AG04450 (cell line): Measurements from ENCODE around the gene CEP85. TPM values are rescaled to one million over a fixed set of nuclear protein-coding genes. Genes with fewer than 3 reads are reported as not detected.

Experiments used
- CTCF ChIA-PET: fragments of 300-600, 350-600 bp; formaldehyde crosslinking; extraction: SDS; loops from one replicate; lab custom pipeline; 2022; ENCODE audit warnings: antibody characterized with exemption, inconsistent platforms; lab: Charles Lee
- POLR2A ChIA-PET: fragments of 350-600 bp; formaldehyde crosslinking; extraction: SDS; loops from one replicate; lab custom pipeline; 2021; ENCODE audit warnings: antibody characterized with exemption, inconsistent platforms; lab: Yijun Ruan, JAX
- DNase-seq: peaks from one replicate; pipeline ENCODE4 v3.0.0-alpha.2; 2011; ENCODE audit warnings: low read depth, low spot score
- H3K27ac ChIP-seq: one replicate; pipeline ENCODE4 v1.5.1; 2012; ENCODE audit warnings: low read depth, low read length, control low read depth
- H3K27me3 ChIP-seq: one replicate; pipeline ENCODE4 v1.6.0; 2012; ENCODE audit warnings: low read length; ENCODE audit not compliant: control insufficient read depth, insufficient read depth
- H3K4me3 ChIP-seq: 2 replicates; pipeline ENCODE4 v1.5.1; 2011; ENCODE audit warnings: mild to moderate bottlenecking, low read depth, low read length, control low read depth
- H3K9me3 ChIP-seq: 2 replicates; pipeline ENCODE4 v1.5.1; 2012; ENCODE audit warnings: low read length; ENCODE audit not compliant: control insufficient read depth, insufficient read depth
- polyA plus RNA-seq: library from polyadenylated mRNA; depleted of rRNA; stranded (reverse); fragments of >200 nt; gene quantifications from 2 replicates; pipeline ENCODE4 v1.2.3, GENCODE V29; 2011
- TF ChIP-seq, protein P1 (sequence below): IDR thresholded peaks from 2 replicates; pipeline ENCODE4 v1.5.1; 2011; ENCODE audit warnings: low read depth, low read length, control low read depth, inconsistent platforms

CEP85 gene
- polyA plus RNA-seq, 1 experiment, result 5.8 TPM

DNA sequence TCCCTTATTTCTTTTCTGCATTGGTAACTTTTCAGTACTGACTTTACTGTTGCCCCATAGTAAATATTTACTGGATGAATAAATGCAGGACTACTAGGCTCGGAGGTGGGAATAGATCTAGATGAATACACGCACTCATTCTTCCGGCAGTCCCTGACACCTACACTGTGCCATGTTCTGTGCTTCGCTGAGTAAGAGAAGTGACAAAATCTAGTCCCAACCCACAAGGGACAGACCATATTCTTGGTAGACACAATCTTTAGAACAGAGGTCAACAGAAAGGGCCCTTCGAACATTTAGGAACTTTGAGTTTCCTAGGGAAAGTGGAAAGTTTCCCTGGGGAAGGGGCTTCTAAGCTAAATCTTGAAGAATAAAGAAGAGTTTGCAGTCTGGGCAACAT lies 80.5 kb downstream of the CEP85 start:
- ChIA-PET CTCF (interaction anchor here (1.0 to 2.7 kb wide), 3 partner anchors 39 to 103 kb away, joined by 3 to 7 read pairs (median 5); partner anchors contain the start of gene CEP85), POLR2A (interaction anchor here (1.4 kb wide), 1 partner anchor 33 kb away, joined by 3 read pairs; no protein-coding TSS in a partner anchor)
- TF ChIP-seq, protein P1, sequence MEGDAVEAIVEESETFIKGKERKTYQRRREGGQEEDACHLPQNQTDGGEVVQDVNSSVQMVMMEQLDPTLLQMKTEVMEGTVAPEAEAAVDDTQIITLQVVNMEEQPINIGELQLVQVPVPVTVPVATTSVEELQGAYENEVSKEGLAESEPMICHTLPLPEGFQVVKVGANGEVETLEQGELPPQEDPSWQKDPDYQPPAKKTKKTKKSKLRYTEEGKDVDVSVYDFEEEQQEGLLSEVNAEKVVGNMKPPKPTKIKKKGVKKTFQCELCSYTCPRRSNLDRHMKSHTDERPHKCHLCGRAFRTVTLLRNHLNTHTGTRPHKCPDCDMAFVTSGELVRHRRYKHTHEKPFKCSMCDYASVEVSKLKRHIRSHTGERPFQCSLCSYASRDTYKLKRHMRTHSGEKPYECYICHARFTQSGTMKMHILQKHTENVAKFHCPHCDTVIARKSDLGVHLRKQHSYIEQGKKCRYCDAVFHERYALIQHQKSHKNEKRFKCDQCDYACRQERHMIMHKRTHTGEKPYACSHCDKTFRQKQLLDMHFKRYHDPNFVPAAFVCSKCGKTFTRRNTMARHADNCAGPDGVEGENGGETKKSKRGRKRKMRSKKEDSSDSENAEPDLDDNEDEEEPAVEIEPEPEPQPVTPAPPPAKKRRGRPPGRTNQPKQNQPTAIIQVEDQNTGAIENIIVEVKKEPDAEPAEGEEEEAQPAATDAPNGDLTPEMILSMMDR, result no peak
- Histone ChIP-seq H3K27ac (no peak overlapping the region), H3K4me3 (no peak overlapping the region), H3K9me3 (no peaks in the 10 kb centered on the region), H3K27me3 (peaks cover 2% of the 10 kb centered on the region)
- DNase-seq, result no peak

DNA sequence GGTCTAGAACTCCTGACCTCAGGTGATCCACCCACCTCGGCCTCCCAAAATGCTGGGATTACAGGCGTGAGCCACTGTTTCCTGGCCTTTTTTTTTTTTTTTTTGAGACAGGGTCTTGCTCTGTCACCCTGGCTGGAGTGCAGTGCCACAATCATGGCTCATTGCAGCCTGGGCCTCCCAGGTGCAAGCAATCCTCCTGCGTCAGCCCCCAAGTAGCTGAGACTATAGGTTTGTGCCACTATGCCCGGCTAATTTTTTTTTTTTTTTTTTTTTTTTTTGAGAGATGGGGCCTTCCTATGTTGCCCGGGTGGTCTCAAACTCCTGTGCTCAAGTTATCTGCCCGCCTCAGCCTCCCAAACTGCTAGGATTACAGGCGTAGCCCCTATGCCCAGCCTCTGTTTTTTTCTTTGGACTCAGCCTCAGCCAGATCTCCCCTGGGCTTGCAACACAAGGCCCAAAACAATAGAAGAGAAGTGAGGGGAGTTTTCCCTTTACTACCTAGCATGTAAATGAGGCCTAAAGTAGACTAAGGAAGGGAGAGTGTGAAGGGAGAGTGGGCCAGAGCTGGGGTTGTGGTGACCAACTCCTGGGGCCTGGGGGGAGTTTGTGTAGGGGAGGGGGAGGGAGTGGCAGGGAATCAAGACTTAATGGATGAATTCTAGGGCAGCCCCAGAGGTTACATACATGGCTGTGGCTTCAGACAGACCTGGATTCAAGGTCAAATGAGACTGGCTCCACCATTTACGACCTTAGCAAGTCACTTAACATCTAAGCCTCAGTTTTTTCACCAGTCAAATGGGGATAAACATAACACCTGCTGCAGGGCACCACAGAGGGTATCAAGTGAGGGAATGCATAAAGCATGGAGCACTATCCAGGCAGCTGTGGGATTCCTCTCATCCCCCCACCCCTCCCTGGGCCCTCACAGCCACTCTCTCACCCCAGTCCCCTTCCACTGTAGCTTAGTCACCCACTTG lies 82.2 kb downstream of the CEP85 start:
- DNase-seq, result no peak
- ChIA-PET POLR2A (interaction anchor here (1.1 kb wide), 1 partner anchor 16 kb away, joined by 4 read pairs; no protein-coding TSS in a partner anchor), CTCF (interaction anchor here (2.7 kb wide), 1 partner anchor 40 kb away, joined by 7 read pairs; no protein-coding TSS in a partner anchor)
- Histone ChIP-seq H3K4me3 (no peak overlapping the region), H3K27me3 (peaks cover 2% of the 10 kb centered on the region), H3K9me3 (no peaks in the 10 kb centered on the region), H3K27ac (no peak overlapping the region)
- TF ChIP-seq, protein P1, result no peak

DNA sequence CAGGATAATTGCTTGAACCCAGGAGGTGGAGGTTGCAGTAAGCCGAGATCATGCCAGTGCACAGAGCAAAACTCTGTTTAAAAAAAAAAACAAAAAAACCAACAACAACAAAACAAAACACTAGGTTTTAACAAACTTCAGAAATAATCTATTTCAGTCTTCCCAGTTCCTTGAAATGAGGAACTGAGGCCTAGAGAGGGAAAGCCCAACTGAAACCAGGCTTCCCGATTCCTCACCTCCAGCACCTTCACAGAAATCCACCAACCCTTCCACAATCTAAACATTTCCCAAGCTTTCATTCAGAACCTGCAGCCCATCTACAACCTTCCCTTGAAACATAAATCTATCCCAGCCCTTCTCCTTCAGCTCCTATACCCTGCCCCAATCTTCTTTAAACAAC lies 83.1 kb downstream of the CEP85 start:
- DNase-seq, result no peak
- Histone ChIP-seq H3K4me3 (no peak overlapping the region), H3K27ac (no peak overlapping the region), H3K9me3 (no peaks in the 10 kb centered on the region), H3K27me3 (no peaks in the 10 kb centered on the region)
- TF ChIP-seq, protein P1, result no peak
- CTCF ChIA-PET, result no interaction called here
- POLR2A ChIA-PET, result no interaction called here

DNA sequence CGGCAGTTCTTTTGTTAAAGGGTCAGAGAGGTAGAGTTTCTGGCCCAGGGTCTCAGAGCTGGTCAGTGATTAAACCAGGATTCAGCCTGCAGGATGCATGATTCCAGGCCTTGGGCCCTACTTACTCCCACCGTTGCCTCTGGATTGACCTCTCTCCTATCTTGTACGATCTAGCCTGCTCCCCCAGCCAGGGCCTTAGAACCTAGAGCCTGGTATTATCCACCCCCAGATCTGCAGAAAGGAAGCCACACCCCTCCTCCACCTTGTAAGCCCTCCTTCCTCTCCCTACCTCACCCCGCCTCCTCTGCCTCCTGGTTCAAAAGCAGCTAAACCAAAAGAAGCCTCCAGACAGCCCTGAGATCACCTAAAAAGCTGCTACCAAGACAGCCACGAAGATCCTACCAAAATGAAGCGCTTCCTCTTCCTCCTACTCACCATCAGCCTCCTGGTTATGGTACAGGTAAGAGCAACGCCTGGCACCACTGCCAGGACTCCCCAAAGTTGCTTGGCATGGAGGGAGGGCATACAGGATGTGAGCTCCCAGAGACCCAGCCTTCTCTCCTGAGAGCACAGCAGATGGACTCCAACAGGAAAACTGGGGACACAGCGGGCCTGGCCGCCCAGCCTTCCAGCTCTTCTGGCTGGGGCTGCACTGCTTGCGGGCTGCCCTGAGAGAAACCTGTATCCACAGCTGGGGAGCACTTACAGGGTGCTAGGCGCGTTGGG lies 83.8 kb downstream of the CEP85 start, which contains the start of gene CD52:
Gene CD52 (plus strand): TSS at position 347 of the 726 bp plus-strand sequence. CDS start 60 bp downstream, at position 407.
- ChIA-PET CTCF (interaction anchor here (5.5 kb wide), 1 partner anchor 42 kb away, joined by 62 read pairs; no protein-coding TSS in a partner anchor), POLR2A (no interaction called here)
- no peak within 1 kb of the TSS for H3K4me3 ChIP-seq
- TF ChIP-seq, protein P1, result no peak
- DNase-seq, result no peak
- no peak within 1 kb of the TSS for H3K27ac ChIP-seq
- H3K27me3 ChIP-seq, result no peaks in the 10 kb centered on the region
- H3K9me3 ChIP-seq, result no peaks in the 10 kb centered on the region
